ENCODE measurements around the gene RBM33. TPM values are rescaled to one million over a fixed set of nuclear protein-coding genes. Genes with fewer than 3 reads are reported as not detected.

The RBM33 gene
- total RNA-seq, 1 donor from 2014 or later = 79.8 TPM

DNA sequence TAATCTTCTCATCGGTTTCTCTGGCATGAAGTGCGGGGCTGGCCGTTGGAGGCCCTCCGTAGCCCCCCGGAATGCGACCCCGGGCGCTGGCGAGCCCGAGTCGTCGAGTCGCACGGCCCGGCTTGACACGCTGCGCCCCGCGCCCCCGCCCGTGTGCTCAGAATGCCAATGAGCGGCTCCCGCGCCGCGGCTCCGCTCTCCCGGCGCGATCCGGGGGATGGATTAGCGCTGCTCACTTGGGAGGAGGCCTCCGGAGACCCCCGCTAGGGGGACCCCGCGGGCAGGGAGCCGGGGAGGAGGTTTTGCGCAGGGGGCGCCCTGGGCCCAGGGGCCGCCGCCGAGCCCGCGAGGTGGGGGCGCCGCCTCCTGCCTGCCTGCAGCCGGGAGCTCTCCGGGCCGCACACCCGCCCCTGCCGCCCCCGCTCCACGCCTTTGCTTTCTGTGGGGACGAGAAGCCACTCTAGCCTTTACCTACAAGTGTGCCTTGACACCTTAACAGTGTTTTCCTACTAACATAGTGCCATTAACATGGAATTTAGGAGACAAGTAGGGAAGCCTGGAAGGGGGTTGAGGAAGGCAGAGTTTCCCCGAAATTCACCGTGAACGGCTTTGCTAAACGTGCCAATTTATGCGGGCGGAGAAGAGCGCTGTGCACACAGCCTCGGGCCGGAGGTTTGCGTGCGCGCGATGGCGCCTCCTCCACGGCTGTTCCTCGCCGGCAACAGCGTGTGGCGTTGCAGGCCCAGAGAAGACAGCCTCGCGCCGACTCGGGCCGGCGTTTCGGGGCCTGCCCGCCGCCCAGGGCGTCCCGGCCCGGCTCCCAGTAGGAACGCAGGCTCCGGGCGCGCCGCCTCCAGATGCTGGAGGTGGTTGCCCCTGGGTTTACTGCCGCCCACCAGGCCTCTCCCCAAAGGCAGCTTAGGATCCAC is 160.7 kb downstream of the RBM33 start:
- H3K4me3 Mint-ChIP-seq (ENCODE audit: low read depth) = peak overlapping the region; percentile 42
- peaks cover 17% of the 10 kb centered on the region for H3K4me1 Mint-ChIP-seq (ENCODE audit: low read depth)
- no peak overlapping the region for H3K27ac Mint-ChIP-seq
- no peaks in the 10 kb centered on the region for H3K9me3 Mint-ChIP-seq
- H3K36me3 Mint-ChIP-seq (ENCODE audit: low read depth) = no peaks in the 10 kb centered on the region
- DNase-seq (ENCODE audit: low spot score) = peak; percentile 51
- intact Hi-C loops (cut with micrococcal nuclease) = loop anchor here (2.0 kb wide), 5 partner anchors 294 to 1204 kb away; partner anchors contain the start of gene RNF32
- H3K27me3 Mint-ChIP-seq (ENCODE audit: low read depth) = peaks cover 59% of the 10 kb centered on the region

DNA sequence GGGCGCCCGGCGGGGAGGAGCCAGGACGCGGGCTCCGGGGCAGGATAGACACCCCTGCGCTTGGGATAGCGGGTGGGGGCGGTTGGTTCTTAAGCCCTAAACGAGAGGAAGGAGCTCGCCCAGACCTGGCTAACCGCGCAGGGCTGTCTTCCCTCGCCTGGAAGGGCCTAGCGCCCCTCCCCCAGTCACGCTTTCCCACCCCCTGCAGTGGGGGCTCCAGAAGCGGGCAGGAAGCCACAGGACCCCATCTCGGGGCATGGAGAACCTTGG is 161.3 kb downstream of the RBM33 start:
- peaks cover 60% of the 10 kb centered on the region for H3K27me3 Mint-ChIP-seq (ENCODE audit: low read depth)
- no peaks in the 10 kb centered on the region for H3K36me3 Mint-ChIP-seq (ENCODE audit: low read depth)
- no peaks in the 10 kb centered on the region for H3K9me3 Mint-ChIP-seq
- no peak for DNase-seq (ENCODE audit: low spot score)
- no peak overlapping the region for H3K27ac Mint-ChIP-seq
- H3K4me3 Mint-ChIP-seq (ENCODE audit: low read depth) = no peak overlapping the region
- peaks cover 17% of the 10 kb centered on the region for H3K4me1 Mint-ChIP-seq (ENCODE audit: low read depth)
- intact Hi-C loops (cut with micrococcal nuclease) = loop anchor here (2.0 kb wide), 5 partner anchors 295 to 1203 kb away; partner anchors contain the start of gene RNF32

DNA sequence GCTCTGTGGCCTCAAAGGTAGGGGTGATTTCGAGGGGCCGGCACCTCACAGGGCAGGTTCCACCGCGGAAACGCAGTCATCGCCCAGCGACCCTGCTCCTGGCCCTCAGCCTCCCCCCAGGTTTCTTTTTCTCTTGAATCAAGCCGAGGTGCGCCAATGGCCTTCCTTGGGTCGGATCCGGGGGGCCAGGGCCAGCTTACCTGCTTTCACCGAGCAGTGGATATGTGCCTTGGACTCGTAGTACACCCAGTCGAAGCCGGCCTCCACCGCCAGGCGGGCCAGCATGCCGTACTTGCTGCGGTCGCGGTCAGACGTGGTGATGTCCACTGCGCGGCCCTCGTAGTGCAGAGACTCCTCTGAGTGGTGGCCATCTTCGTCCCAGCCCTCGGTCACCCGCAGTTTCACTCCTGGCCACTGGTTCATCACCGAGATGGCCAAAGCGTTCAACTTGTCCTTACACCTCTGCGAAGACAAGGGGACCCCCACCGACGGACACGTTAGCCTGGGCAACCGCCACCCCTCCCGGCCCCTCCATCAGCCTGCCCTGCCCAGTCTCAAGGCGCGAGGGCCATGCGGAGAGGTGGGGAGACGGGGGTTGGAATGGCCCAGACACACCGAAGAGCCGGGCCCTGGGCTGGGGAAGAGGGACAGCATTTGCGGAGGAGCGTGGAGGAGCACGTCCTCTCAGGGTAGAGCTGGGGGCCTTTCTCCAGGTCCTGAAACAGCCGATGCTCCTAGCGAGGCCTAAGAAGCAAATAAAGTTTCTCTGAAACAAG is 161.8 kb downstream of the RBM33 start:
- Mint-ChIP-seq H3K4me3 (ENCODE audit: low read depth) (peak overlapping the region; percentile 8), H3K27me3 (ENCODE audit: low read depth) (peaks cover 60% of the 10 kb centered on the region), H3K9me3 (no peaks in the 10 kb centered on the region)

DNA sequence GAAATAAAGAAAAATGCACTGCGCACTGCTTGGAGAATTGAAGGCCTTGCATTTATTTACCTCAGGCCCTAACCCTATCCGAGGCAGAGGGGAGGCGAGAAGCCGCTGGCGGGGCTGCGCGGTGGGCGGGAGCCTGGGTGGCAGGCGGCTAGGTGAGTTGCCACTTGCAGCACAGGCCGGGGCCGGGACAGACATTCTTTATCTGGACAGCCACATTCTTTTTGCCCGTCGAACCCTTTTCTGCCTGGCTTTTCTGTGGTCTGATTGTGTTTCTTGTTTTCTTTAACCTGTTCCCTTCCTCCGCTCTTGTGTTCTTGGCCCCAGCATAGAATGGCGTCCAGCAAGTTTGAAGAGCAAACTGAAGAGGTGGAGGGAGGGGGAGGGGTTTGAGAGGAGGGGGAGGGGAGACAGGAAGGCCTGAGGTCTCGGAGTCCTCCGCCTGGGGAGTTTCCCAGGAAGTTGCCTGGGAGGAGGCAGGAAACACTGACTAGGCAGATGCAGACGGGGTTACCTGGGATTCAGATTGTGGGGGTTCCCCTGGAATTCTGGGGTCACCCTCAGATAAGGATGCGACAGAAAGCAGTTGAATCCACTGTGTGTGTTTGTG is 162.7 kb downstream of the RBM33 start:
- Mint-ChIP-seq H3K36me3 (ENCODE audit: low read depth) (no peaks in the 10 kb centered on the region), H3K4me1 (ENCODE audit: low read depth) (peaks cover 24% of the 10 kb centered on the region), H3K9me3 (no peaks in the 10 kb centered on the region), H3K4me3 (ENCODE audit: low read depth) (no peak overlapping the region), H3K27me3 (ENCODE audit: low read depth) (peaks cover 64% of the 10 kb centered on the region), H3K27ac (no peak overlapping the region)
- DNase-seq (ENCODE audit: low spot score) = no peak
- intact Hi-C loops (cut with micrococcal nuclease) = no loop called here

More for the DNA sequence above, 161.8 kb downstream of the RBM33 start:
- intact Hi-C loops (cut with micrococcal nuclease) = no loop called here
- H3K4me1 Mint-ChIP-seq (ENCODE audit: low read depth) = peaks cover 17% of the 10 kb centered on the region
- no peaks in the 10 kb centered on the region for H3K36me3 Mint-ChIP-seq (ENCODE audit: low read depth)
- H3K27ac Mint-ChIP-seq = no peak overlapping the region
- no peak for DNase-seq (ENCODE audit: low spot score)

DNA sequence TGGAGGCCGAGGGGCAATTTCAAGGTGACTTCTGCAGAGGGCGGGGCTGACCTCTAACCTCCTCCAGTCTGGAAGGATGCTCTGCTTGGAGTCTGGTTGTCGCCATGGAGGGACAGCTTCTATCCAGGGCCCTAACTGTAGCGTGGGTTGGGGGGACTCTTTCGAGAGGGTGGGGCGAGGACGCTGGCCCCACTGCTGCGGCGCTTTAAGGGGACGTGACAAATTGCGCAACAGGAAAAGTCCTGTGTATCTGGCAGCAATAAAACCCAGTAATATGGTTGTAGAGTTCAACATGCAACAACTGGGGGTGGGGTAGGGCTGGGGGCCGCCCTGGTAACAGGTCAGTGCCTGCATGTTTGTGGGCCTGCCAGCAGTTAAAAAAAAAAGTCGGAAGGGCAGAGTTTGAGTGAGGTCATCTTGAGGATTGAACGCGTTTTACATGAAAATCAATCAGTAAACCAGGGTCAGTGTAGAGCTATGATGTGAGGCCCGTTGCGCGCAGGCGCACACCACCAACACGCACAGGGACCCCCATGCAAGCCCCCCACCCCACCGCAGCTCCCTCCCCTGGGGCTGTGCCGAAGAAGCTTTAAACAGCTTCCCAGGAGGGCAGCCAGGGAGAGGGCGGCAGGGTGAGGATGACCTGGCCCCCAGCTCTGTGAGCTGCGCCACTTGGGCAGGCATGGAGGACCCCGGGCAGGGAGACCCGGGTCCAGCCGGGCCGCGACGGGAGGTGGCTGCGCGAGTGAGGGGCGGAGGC is 163.5 kb downstream of the RBM33 start:
- H3K36me3 Mint-ChIP-seq (ENCODE audit: low read depth) = no peaks in the 10 kb centered on the region
- no peak for DNase-seq (ENCODE audit: low spot score)
- H3K9me3 Mint-ChIP-seq = no peaks in the 10 kb centered on the region
- peaks cover 26% of the 10 kb centered on the region for H3K4me1 Mint-ChIP-seq (ENCODE audit: low read depth)
- no peak overlapping the region for H3K27ac Mint-ChIP-seq
- H3K27me3 Mint-ChIP-seq (ENCODE audit: low read depth) = peaks cover 68% of the 10 kb centered on the region
- intact Hi-C loops (cut with micrococcal nuclease) = no loop called here
- H3K4me3 Mint-ChIP-seq (ENCODE audit: low read depth) = no peak overlapping the region

DNA sequence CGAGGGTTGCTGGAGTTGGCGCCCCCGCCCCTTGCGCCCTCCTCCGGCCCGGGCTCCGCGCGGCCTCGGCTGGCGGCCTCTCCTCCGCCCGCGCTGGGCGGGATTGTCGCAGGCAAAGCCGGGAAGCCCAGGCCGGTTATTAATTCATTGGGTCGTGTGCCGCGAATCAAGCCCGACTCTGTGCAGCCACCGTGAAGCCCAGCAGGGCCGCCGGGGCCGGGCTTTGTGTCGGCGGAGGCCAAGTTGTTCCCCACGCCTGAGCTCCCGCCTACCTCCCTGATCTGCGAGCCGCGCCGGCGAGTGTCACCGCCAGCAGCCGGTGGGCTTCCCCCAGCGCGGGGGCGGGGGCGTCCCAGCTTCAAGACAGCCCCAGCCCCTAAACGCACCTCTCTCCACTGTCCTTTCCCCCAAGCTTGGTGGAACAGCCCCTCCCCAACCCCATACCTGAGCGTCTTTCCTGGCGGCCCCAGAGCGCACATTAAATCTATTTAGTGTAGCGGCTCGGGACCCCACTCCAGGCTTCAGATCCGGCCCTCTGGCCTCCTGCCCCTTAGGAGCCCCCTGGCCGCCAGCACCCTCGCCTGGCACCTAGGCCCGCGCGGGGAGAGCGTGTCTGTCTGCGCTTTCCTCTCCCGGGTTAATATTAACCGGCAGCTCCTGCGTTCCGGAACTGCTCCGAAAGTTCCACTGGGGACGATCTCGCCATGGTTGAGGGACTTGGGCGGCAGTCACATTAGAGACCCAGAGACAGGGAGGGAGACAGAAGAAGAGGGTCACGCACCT is 164.3 kb downstream of the RBM33 start:
- intact Hi-C loops (cut with micrococcal nuclease) = loop anchor here (1.0 kb wide), 1 partner anchor 1193 kb away; no protein-coding TSS in a partner anchor

DNA sequence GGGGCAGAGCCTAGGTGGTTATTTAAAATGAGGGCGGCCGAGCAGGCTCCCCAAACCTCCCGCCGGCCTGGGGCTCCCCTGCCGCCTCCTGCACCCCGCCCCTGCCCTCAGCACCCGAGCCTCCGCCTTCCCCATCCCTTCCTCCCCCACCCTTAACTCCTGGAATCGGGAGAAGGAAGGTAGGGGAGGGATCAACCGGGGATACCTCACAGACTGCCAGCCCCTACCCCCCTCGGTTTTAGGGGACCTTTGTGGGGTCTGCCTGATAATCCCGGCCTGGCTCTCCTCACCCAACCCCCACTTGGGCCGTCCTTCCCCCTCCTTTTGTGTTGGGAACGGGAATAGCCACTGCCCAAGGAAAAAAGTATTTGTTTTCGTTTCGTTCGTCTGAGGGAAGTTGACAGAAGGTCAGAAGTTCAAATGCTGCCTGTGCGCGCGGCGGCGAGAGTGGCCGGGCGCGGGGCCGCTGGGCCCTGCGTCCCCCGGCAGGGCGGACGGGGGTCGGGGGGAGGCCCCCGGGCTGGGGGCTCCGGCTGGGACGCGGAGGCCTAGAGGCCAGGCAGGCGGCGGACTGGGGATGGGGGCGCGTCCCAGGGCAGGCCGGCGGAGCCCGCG is 165.0 kb downstream of the RBM33 start:
- DNase-seq (ENCODE audit: low spot score) = no peak
- Mint-ChIP-seq H3K27ac (peak overlapping the region; percentile 46), H3K36me3 (ENCODE audit: low read depth) (no peaks in the 10 kb centered on the region), H3K27me3 (ENCODE audit: low read depth) (peaks cover 73% of the 10 kb centered on the region), H3K9me3 (no peaks in the 10 kb centered on the region), H3K4me1 (ENCODE audit: low read depth) (peaks cover 23% of the 10 kb centered on the region), H3K4me3 (ENCODE audit: low read depth) (no peak overlapping the region)
- intact Hi-C loops (cut with micrococcal nuclease) = loop anchor here (1.0 kb wide), 1 partner anchor 1192 kb away; no protein-coding TSS in a partner anchor

More for the DNA sequence above, 164.3 kb downstream of the RBM33 start:
- H3K27ac Mint-ChIP-seq = no peak overlapping the region
- no peak overlapping the region for H3K4me3 Mint-ChIP-seq (ENCODE audit: low read depth)
- peaks cover 70% of the 10 kb centered on the region for H3K27me3 Mint-ChIP-seq (ENCODE audit: low read depth)
- peaks cover 25% of the 10 kb centered on the region for H3K4me1 Mint-ChIP-seq (ENCODE audit: low read depth)
- H3K36me3 Mint-ChIP-seq (ENCODE audit: low read depth) = no peaks in the 10 kb centered on the region
- no peaks in the 10 kb centered on the region for H3K9me3 Mint-ChIP-seq
- DNase-seq (ENCODE audit: low spot score) = no peak

DNA sequence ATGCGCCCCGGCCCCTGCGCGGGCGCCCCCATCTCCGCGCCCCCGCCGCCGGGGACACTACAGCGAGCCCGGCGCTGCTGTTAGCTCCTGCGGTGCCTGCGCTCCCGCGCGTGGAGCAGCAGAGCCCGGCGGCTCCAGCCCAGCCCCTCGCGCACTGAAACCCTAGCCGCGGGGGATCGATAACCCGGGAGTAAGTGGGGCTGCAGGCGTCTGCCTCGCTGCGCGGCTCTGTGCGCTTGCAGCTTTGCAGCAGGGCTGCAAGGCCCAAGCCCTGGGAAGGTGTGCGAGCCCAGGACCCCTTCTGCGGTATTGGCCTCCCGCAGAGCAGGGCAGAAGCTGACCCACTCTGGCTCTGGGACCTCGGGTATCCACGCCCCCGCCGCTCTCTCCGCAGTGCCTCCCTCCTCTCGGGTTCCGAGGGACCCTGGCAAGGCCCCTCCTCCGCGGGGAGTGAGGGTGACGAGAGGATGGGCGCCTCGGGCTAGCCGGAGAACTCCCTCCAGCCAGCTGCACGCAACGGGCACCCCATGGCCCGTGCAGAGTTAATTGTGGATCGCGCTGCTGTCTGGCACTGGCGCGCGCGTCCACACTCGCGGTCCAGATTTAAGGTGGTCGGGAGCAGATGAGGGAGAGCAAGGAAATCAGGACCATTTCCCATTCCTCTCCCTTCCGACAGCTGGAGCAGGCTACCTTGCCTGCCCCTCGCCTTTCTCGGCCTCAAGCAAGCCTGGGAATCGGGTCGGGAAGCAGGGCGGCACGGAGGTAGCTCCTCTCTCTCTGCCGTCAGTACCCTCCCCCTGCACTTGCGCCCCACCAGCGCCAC is 165.7 kb downstream of the RBM33 start:
- peaks cover 71% of the 10 kb centered on the region for H3K27me3 Mint-ChIP-seq (ENCODE audit: low read depth)
- peaks cover 22% of the 10 kb centered on the region for H3K4me1 Mint-ChIP-seq (ENCODE audit: low read depth)
- intact Hi-C loops (cut with micrococcal nuclease) = loop anchor here (1.0 to 5.0 kb wide), 4 partner anchors 358 to 1881 kb away; no protein-coding TSS in a partner anchor
- no peaks in the 10 kb centered on the region for H3K9me3 Mint-ChIP-seq
- H3K36me3 Mint-ChIP-seq (ENCODE audit: low read depth) = no peaks in the 10 kb centered on the region
- no peak overlapping the region for H3K4me3 Mint-ChIP-seq (ENCODE audit: low read depth)
- H3K27ac Mint-ChIP-seq = no peak overlapping the region
- DNase-seq (ENCODE audit: low spot score) = no peak

DNA sequence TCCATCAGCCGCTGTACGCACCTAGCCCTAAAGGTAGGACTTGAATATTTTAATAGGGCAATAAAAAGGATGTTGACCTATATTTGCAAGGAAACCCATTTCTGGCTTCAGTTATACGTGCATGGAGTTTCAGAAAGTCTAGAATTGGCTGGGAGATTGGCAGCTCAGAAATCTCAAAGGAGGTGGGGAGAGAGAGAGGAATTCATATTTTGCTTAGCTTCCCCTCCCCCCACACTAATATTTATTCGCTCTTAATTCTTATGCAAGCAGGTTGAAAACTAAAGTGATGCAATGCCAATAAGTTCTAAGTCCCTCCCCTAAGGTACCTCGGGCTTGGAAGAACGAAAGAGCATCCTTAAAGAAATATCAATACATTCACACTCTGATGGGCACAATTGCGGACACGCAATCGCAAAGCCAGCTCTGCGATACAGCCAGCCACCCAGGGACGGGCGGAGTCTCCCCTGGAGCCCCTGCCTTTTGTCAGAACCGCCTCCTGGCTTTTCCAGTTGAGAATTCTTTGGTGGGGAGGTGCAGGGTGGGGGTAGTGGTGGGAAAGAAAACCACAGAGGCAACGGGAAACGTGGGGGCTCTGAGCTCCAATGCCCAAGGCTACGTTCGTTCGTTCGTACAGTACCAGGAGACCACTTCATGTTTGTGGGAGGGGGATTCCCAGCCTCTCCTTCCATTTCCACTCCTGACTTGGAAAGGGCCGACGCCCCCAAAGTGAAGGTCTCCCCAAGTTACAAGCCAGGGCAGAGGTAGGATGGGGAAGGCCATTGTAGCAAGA is 166.5 kb downstream of the RBM33 start:
- peaks cover 73% of the 10 kb centered on the region for H3K27me3 Mint-ChIP-seq (ENCODE audit: low read depth)
- H3K9me3 Mint-ChIP-seq = no peaks in the 10 kb centered on the region
- no peak for DNase-seq (ENCODE audit: low spot score)
- H3K27ac Mint-ChIP-seq = no peak overlapping the region
- no peaks in the 10 kb centered on the region for H3K36me3 Mint-ChIP-seq (ENCODE audit: low read depth)
- intact Hi-C loops (cut with micrococcal nuclease) = loop anchor here (2.0 to 5.0 kb wide), 3 partner anchors 359 to 1880 kb away; no protein-coding TSS in a partner anchor
- peaks cover 24% of the 10 kb centered on the region for H3K4me1 Mint-ChIP-seq (ENCODE audit: low read depth)
- no peak overlapping the region for H3K4me3 Mint-ChIP-seq (ENCODE audit: low read depth)

DNA sequence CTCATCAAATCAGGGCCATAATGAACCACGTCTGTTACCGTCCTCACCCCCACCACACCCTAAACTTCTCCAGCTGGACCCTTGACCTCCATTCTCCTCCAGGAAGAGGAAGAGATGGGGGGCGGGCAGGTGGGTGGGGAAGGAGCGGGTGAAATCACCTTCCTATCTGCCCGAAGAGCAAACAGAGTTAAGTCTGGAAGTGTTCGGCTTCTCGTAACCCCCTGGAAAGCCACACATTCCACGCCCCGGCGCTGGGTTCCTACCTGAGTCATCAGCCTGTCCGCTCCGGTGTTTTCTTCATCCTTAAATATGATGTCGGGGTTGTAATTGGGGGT is 167.1 kb downstream of the RBM33 start:
- H3K27ac Mint-ChIP-seq = no peak overlapping the region
- DNase-seq (ENCODE audit: low spot score) = no peak

More for the DNA sequence above, 167.1 kb downstream of the RBM33 start:
- intact Hi-C loops (cut with micrococcal nuclease) = loop anchor here (2.0 to 5.0 kb wide), 3 partner anchors 359 to 1879 kb away; no protein-coding TSS in a partner anchor
- Mint-ChIP-seq H3K36me3 (ENCODE audit: low read depth) (no peaks in the 10 kb centered on the region), H3K27me3 (ENCODE audit: low read depth) (peaks cover 68% of the 10 kb centered on the region), H3K9me3 (no peaks in the 10 kb centered on the region), H3K4me3 (ENCODE audit: low read depth) (no peak overlapping the region), H3K4me1 (ENCODE audit: low read depth) (peaks cover 24% of the 10 kb centered on the region)
